Hepatocyte (in vitro differentiated cells): Measurements from ENCODE around the gene STRA6. TPM values are rescaled to one million over a fixed set of nuclear protein-coding genes. Genes with fewer than 3 reads are reported as not detected.
A peak's percentile ranks its signal among the peaks of the same experiment; 100 is the strongest.

Source experiments
- DNase-seq: peaks from one replicate; pipeline ENCODE4 v3.0.0-alpha.2; 2016; ENCODE audit warnings: low spot score
- H2AFZ ChIP-seq: fragments of 200-600 bp; sonication (generic); 2 replicates; pipeline ENCODE4 v1.6.0; 2016; ENCODE audit warnings: antibody characterized with exemption, mild to moderate bottlenecking
- H3K27ac ChIP-seq: fragments of 200-600 bp; sonication (generic); 2 replicates; pipeline ENCODE4 v1.5.1; 2016; ENCODE audit warnings: mild to moderate bottlenecking
- H3K27me3 ChIP-seq: fragments of 200-600 bp; sonication (generic); 2 replicates; pipeline ENCODE4 v1.6.1; 2016
- H3K36me3 ChIP-seq: fragments of 200-600 bp; sonication (generic); replicated peaks from 2 replicates; pipeline ENCODE4 v1.5.1; 2016; ENCODE audit warnings: low read depth; ENCODE audit not compliant: insufficient read depth
- H3K4me1 ChIP-seq: fragments of 200-600 bp; sonication (generic); 2 replicates; pipeline ENCODE4 v1.5.1; 2016; ENCODE audit warnings: mild to moderate bottlenecking, moderate library complexity; ENCODE audit not compliant: insufficient read depth
- H3K4me2 ChIP-seq: fragments of 200-600 bp; sonication (generic); 2 replicates; pipeline ENCODE4 v1.6.0; 2016
- H3K4me3 ChIP-seq: fragments of 200-600 bp; sonication (generic); 2 replicates; pipeline ENCODE4 v1.5.1; 2016; ENCODE audit warnings: mild to moderate bottlenecking
- H3K79me2 ChIP-seq: fragments of 200-600 bp; sonication (generic); 2 replicates; pipeline ENCODE4 v1.6.0; 2017; ENCODE audit warnings: mild to moderate bottlenecking
- H3K9me2 ChIP-seq: fragments of 200-600 bp; sonication (generic); replicated peaks from 2 replicates; pipeline ENCODE4 v1.6.0; 2017; ENCODE audit warnings: mild to moderate bottlenecking; ENCODE audit not compliant: insufficient read depth
- H3K9me3 ChIP-seq: fragments of 200-600 bp; sonication (generic); 2 replicates; pipeline ENCODE4 v1.5.1; 2016; ENCODE audit warnings: low read depth, mild to moderate bottlenecking
- H4K20me1 ChIP-seq: fragments of 200-600 bp; sonication (generic); 2 replicates; pipeline ENCODE4 v1.6.0; 2016; ENCODE audit warnings: mild to moderate bottlenecking; ENCODE audit not compliant: insufficient read depth, poor library complexity, severe bottlenecking
- EZH2 ChIP-seq: fragments of 200-600 bp; sonication (generic); IDR thresholded peaks from 2 replicates; pipeline ENCODE4 v1.6.1; 2016; ENCODE audit warnings: antibody characterized with exemption, mild to moderate bottlenecking, borderline replicate concordance
- EZH2phosphoT487 ChIP-seq: fragments of 200-600 bp; sonication (generic); IDR thresholded peaks from one replicate; pipeline ENCODE4 v1.6.1; 2018; ENCODE audit warnings: antibody characterized with exemption, mild to moderate bottlenecking, low read depth, moderate library complexity; ENCODE audit not compliant: unreplicated experiment, severe bottlenecking
- WGBS: methylation state at CpG from one replicate; pipeline ENCODE4 v1.1.6; 2016; ENCODE audit warnings: low lambda C conversion rate; ENCODE audit errors: missing lambda C conversion rate; 5-methylcytosine and 5-hydroxymethylcytosine counted together
- polyA plus RNA-seq: library from polyadenylated mRNA; unstranded; fragments of >200 nt; fragmentation: Nextera tagmentation; extraction: Ambion mirVana; gene quantifications from 2 replicates; pipeline ENCODE4 v1.2.1, GENCODE V29; 2016
- total RNA-seq: library from RNA; depleted of rRNA; stranded (reverse); fragments of >200 nt; gene quantifications from 2 replicates; pipeline ENCODE4 v1.2.3, GENCODE V29; 2014
- TF ChIP-seq, protein P1 (sequence below): fragments of 200-600 bp; sonication (generic); IDR thresholded peaks from 2 replicates; pipeline ENCODE4 v1.5.1; 2016; ENCODE audit warnings: antibody characterized with exemption, mild to moderate bottlenecking; ENCODE audit not compliant: poor library complexity

The STRA6 gene
- total and polyA plus RNA-seq, 2 experiments from 2014 or later = 31.5 to 37.1 TPM

DNA sequence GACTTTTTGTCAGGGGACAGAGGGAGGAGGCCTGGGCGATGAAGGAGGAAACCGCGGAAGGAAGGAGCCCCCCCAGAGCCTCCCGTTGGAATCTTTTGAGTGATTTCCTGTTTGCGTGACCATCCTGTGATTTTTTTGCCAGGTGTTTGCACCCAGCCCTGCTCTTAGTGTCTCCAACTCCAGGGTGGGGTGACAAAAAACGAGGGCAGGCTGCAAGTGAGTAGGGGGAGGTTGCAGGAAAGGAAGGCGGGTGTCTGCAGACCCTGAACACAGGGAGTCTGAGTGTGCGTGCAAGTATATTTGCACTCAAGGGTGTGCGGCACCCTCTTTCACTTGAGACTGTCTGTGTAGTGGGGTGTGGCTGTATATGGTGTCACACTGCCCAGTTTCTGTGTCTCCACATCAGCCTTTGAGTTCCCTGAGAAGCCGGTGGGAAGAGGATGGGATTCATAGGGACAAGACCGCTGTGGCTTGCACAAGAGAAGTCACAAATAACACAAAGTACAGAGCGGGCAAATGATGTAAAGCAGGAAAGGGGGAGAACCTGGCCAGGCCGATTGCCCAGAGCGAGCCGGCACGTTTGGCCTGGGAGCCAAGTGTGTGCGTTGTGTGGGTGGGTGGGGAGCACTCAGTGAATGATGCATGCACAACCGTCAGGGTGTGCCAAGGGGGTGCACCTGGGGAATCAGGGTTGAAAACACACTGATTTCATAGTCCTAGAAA lies 65.6 kb downstream of the STRA6 start:
- no peak for DNase-seq
- TF ChIP-seq, protein P1, sequence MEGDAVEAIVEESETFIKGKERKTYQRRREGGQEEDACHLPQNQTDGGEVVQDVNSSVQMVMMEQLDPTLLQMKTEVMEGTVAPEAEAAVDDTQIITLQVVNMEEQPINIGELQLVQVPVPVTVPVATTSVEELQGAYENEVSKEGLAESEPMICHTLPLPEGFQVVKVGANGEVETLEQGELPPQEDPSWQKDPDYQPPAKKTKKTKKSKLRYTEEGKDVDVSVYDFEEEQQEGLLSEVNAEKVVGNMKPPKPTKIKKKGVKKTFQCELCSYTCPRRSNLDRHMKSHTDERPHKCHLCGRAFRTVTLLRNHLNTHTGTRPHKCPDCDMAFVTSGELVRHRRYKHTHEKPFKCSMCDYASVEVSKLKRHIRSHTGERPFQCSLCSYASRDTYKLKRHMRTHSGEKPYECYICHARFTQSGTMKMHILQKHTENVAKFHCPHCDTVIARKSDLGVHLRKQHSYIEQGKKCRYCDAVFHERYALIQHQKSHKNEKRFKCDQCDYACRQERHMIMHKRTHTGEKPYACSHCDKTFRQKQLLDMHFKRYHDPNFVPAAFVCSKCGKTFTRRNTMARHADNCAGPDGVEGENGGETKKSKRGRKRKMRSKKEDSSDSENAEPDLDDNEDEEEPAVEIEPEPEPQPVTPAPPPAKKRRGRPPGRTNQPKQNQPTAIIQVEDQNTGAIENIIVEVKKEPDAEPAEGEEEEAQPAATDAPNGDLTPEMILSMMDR = no peak
- TF ChIP-seq EZH2phosphoT487 (no peak), EZH2 (no peak)
- H3K4me2 ChIP-seq = peak overlapping the region; percentile 96
- peak overlapping the region; percentile 32 for H3K4me3 ChIP-seq
- WGBS = 41% methylated on average over 18 of the region's 18 CpGs
- H4K20me1 ChIP-seq = no peaks in the 10 kb centered on the region
- peaks cover 62% of the 10 kb centered on the region for H3K27me3 ChIP-seq
- H3K9me2 ChIP-seq = no peaks in the 10 kb centered on the region
- no peaks in the 10 kb centered on the region for H3K36me3 ChIP-seq
- H3K9me3 ChIP-seq = no peaks in the 10 kb centered on the region
- H3K4me1 ChIP-seq = peaks cover 20% of the 10 kb centered on the region
- peak overlapping the region; percentile 51 for H2AFZ ChIP-seq
- peak overlapping the region; percentile 46 for H3K27ac ChIP-seq
- no peaks in the 10 kb centered on the region for H3K79me2 ChIP-seq

DNA sequence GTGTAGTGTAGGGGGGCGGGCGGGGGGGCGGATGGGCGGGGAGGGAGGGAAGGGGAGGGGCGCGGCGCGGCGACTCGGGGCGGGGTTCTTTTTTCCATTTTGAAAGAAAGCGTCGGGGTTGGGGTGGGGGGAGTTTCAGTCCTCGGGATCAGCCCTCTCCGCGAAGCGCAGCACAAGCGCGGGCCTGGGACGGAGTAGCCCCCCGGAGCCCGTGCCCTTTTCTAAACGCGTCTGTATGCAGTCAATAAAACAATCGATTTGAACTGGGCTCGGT lies 66.1 kb downstream of the STRA6 start:
- WGBS = 3% methylated on average over 8 of the region's 26 CpGs
- Histone ChIP-seq H3K27ac (peak overlapping the region; percentile 72), H3K79me2 (no peaks in the 10 kb centered on the region), H3K4me2 (peak overlapping the region; percentile 96), H3K4me1 (peaks cover 20% of the 10 kb centered on the region), H3K4me3 (peak overlapping the region; percentile 32), H2AFZ (peak overlapping the region; percentile 51), H3K36me3 (no peaks in the 10 kb centered on the region), H3K27me3 (peaks cover 67% of the 10 kb centered on the region), H4K20me1 (no peaks in the 10 kb centered on the region), H3K9me2 (no peaks in the 10 kb centered on the region), H3K9me3 (no peaks in the 10 kb centered on the region)
- DNase-seq = no peak
- TF ChIP-seq EZH2phosphoT487 = no peak
- no peak for TF ChIP-seq EZH2
- TF ChIP-seq, protein P1 = no peak

DNA sequence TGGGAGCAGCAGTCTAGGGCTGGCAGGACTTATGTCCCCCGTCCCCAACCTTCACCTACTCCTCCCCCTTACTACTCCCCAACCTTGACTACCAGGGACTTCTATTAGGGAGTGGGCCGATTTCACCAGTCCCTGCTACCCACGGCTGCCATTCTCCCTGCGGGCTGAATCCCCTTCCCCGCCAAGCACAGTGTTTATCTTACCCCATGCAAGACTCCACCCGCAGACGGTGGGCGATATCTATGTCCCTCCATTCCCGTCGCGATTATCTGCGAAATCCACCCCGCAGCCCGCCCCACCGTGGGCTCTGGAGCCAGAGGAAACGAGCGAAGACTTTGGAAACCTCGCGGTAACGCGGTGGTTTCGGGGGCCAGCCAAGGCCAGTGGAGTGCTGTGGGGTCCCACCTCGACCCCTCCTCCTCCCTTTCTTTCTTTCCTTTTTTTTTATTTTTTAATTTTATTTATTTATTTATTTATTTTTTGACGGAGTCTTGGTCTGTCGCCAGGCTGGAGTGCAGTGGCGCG lies 67.5 kb downstream of the STRA6 start:
- no peaks in the 10 kb centered on the region for H3K36me3 ChIP-seq
- no peak overlapping the region for H3K4me3 ChIP-seq
- peaks cover 81% of the 10 kb centered on the region for H3K27me3 ChIP-seq
- H3K4me2 ChIP-seq = peak overlapping the region; percentile 96
- H3K27ac ChIP-seq = no peak overlapping the region
- no peak for DNase-seq
- H3K4me1 ChIP-seq = peaks cover 25% of the 10 kb centered on the region
- WGBS = 11% methylated on average over 13 of the region's 27 CpGs
- TF ChIP-seq EZH2 = no peak
- peak; percentile 34 for TF ChIP-seq EZH2phosphoT487
- TF ChIP-seq, protein P1 = no peak
- no peaks in the 10 kb centered on the region for H4K20me1 ChIP-seq
- H3K79me2 ChIP-seq = no peaks in the 10 kb centered on the region
- H2AFZ ChIP-seq = no peak overlapping the region
- no peaks in the 10 kb centered on the region for H3K9me3 ChIP-seq
- no peaks in the 10 kb centered on the region for H3K9me2 ChIP-seq
